Measurements from ENCODE around the gene GRSF1.

Gene GRSF1

GRCh38 chr4:70831293-70831692 is 8.4 kb downstream of the GRSF1 start:
- no peak for ATAC-seq
- TF ChIP-seq GLIS3 (CRISPR knock-in tag; IDR thresholded peaks at IDR 0.05) (no peak), OSR1 (CRISPR knock-in tag; IDR thresholded peaks at IDR 0.05) (no peak), ZC3H10 (CRISPR knock-in tag; IDR thresholded peaks at IDR 0.05) (no peak), SNAI2 (CRISPR knock-in tag; IDR thresholded peaks at IDR 0.05) (no peak), BACH2 (CRISPR knock-in tag; IDR thresholded peaks at IDR 0.05; ENCODE audit: borderline replicate concordance) (no peak), ESRRG (CRISPR knock-in tag; IDR thresholded peaks at IDR 0.05) (no peak), TSHZ2 (CRISPR knock-in tag; IDR thresholded peaks at IDR 0.05) (no peak), PATZ1 (CRISPR knock-in tag; IDR thresholded peaks at IDR 0.05; ENCODE audit: borderline replicate concordance) (no peak), CSRNP3 (CRISPR knock-in tag; IDR thresholded peaks at IDR 0.05) (no peak), ISL1 (CRISPR knock-in tag; IDR thresholded peaks at IDR 0.05) (no peak), ZNF70 (CRISPR knock-in tag; IDR thresholded peaks at IDR 0.05) (no peak), ZFP30 (CRISPR knock-in tag; IDR thresholded peaks at IDR 0.05) (no peak), ZFP3 (CRISPR knock-in tag; IDR thresholded peaks at IDR 0.05) (no peak), ZNF565 (CRISPR knock-in tag; conservative IDR thresholded peaks at IDR 0.05; ENCODE audit: low read depth) (no peak), RARB (CRISPR knock-in tag; IDR thresholded peaks at IDR 0.05) (no peak)
- TF ChIP-seq, protein P1, sequence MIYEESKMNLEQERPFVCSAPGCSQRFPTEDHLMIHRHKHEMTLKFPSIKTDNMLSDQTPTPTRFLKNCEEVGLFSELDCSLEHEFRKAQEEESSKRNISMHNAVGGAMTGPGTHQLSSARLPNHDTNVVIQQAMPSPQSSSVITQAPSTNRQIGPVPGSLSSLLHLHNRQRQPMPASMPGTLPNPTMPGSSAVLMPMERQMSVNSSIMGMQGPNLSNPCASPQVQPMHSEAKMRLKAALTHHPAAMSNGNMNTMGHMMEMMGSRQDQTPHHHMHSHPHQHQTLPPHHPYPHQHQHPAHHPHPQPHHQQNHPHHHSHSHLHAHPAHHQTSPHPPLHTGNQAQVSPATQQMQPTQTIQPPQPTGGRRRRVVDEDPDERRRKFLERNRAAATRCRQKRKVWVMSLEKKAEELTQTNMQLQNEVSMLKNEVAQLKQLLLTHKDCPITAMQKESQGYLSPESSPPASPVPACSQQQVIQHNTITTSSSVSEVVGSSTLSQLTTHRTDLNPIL (CRISPR knock-in tag; IDR thresholded peaks at IDR 0.05; ENCODE audit: low read depth): no peak

DNA sequence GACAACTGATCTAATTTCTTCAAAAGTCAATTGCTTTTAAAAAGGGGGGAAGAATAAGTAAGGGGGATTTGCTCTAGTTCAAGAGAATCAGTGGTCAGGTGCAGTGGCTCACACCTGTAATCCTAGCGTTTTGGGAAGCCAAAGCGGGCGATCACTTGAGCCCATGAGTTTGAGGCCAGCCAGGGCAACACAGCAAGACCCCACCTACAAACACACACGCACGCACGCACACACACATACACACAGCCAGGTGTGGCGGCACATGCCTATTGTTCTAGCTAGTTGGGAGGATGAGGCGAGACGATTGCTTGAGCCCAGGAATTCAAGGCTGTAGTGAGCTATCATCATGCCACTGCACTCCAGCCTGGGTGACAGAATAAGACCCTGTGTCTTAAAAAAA is 9.6 kb downstream of the GRSF1 start:
- TF ChIP-seq CSRNP3 (CRISPR knock-in tag; IDR thresholded peaks at IDR 0.05) (no peak), ISL1 (CRISPR knock-in tag; IDR thresholded peaks at IDR 0.05) (no peak), TOX (CRISPR knock-in tag; IDR thresholded peaks at IDR 0.05; ENCODE audit: borderline replicate concordance) (no peak), ZFP30 (CRISPR knock-in tag; IDR thresholded peaks at IDR 0.05) (no peak), OSR1 (CRISPR knock-in tag; IDR thresholded peaks at IDR 0.05) (no peak), ZNF565 (CRISPR knock-in tag; conservative IDR thresholded peaks at IDR 0.05; ENCODE audit: low read depth) (no peak), GLIS3 (CRISPR knock-in tag; IDR thresholded peaks at IDR 0.05) (no peak), TSHZ2 (CRISPR knock-in tag; IDR thresholded peaks at IDR 0.05) (no peak), SNAI2 (CRISPR knock-in tag; IDR thresholded peaks at IDR 0.05) (no peak), PPARA (CRISPR knock-in tag; IDR thresholded peaks at IDR 0.05; ENCODE audit: borderline replicate concordance) (no peak), ZNF8 (CRISPR knock-in tag; IDR thresholded peaks at IDR 0.05) (no peak), ZC3H10 (CRISPR knock-in tag; IDR thresholded peaks at IDR 0.05) (no peak), ESRRG (CRISPR knock-in tag; IDR thresholded peaks at IDR 0.05) (no peak), BACH2 (CRISPR knock-in tag; IDR thresholded peaks at IDR 0.05; ENCODE audit: borderline replicate concordance) (no peak), CSDC2 (CRISPR knock-in tag; IDR thresholded peaks at IDR 0.05) (no peak), POU6F1 (CRISPR knock-in tag; IDR thresholded peaks at IDR 0.05; ENCODE audit: borderline replicate concordance, low read depth) (no peak)
- TF ChIP-seq, protein P1 (CRISPR knock-in tag; IDR thresholded peaks at IDR 0.05; ENCODE audit: low read depth): no peak
- ATAC-seq: no peak

All from SK-N-SH treated with all-trans-retinoic acid at 6 μM for 48 hours (cell line).